K562 (cell line): ENCODE data around the gene ARHGAP9. TPM values are rescaled to one million over a fixed set of nuclear protein-coding genes. Genes with fewer than 3 reads are reported as not detected.

Source experiments
- C11orf30 ChIP-seq: fragments of 450-650 bp; IDR thresholded peaks from 2 replicates; pipeline ENCODE4 v1.6.1; 2016; ENCODE audit warnings: low read depth, mild to moderate bottlenecking
- CREBBP ChIP-seq: IDR thresholded peaks from one replicate; pipeline ENCODE4 v1.6.1; 2012; ENCODE audit warnings: low read depth, mild to moderate bottlenecking, control low read depth, inconsistent platforms, low read length
- DNMT1 ChIP-seq: fragments of 450-650 bp; IDR thresholded peaks from 2 replicates; pipeline ENCODE4 v1.6.1; 2016; ENCODE audit warnings: antibody characterized with exemption, mild to moderate bottlenecking
- EGR1 ChIP-seq: fragments of 450-650 bp; conservative IDR thresholded peaks from 2 replicates; pipeline ENCODE4 v1.6.1; 2017; ENCODE audit warnings: mild to moderate bottlenecking
- FOXP1 ChIP-seq: sonication (generic); formaldehyde crosslinking; IDR thresholded peaks from 2 replicates; pipeline ENCODE4 v1.8.0; 2022; ENCODE audit warnings: mild to moderate bottlenecking, missing genetic modification reagents
- GATAD2A ChIP-seq: fragments of 450-650 bp; IDR thresholded peaks from 2 replicates; pipeline ENCODE4 v1.6.1; 2017
- GTF3C2 ChIP-seq: IDR thresholded peaks from 3 replicates; pipeline ENCODE4 v1.6.1; 2011; ENCODE audit warnings: borderline replicate concordance, mild to moderate bottlenecking, moderate library complexity; ENCODE audit not compliant: insufficient read length; ENCODE audit errors: extremely low read depth
- HDAC1 ChIP-seq, 2 experiments: fragments of 450-650 bp; IDR thresholded peaks; 2 replicates each; pipeline ENCODE4 v1.6.1; 2016 to 2017; ENCODE audit warnings: inconsistent platforms in 1 of 2, mild to moderate bottlenecking in 1 of 2, moderate library complexity in 1 of 2
- HDGF ChIP-seq: fragments of 450-650 bp; IDR thresholded peaks from 2 replicates; pipeline ENCODE4 v1.6.1; 2016
- HLTF ChIP-seq: fragments of 450-650 bp; IDR thresholded peaks from 2 replicates; pipeline ENCODE4 v1.6.1; 2016
- IFI16 ChIP-seq: fragments of 250-450 bp; sonication (Bioruptor Pico); IDR thresholded peaks from 2 replicates; pipeline ENCODE4 v2.1.2; 2022; ENCODE audit warnings: mild to moderate bottlenecking, inconsistent platforms
- MAZ ChIP-seq, 2 experiments: fragments of 450-650 bp in 1 of 2; sonication (generic) in 1 of 2; formaldehyde crosslinking; IDR thresholded peaks in 1 of 2; conservative IDR thresholded peaks in 1 of 2; 2 replicates each; pipeline versions ENCODE4 v1.4.0 to v1.5.0; 2020; ENCODE audit warnings: mild to moderate bottlenecking in 1 of 2, missing genetic modification reagents in 1 of 2
- POLR2G ChIP-seq: fragments of 200-400 bp; formaldehyde crosslinking; IDR thresholded peaks from 2 replicates; pipeline ENCODE4 v1.6.1; 2017; ENCODE audit warnings: low read depth, mild to moderate bottlenecking, antibody characterized with exemption, low read length, moderate library complexity
- PTRF ChIP-seq: fragments of 450-650 bp; IDR thresholded peaks from 2 replicates; pipeline ENCODE4 v1.6.1; 2016; ENCODE audit warnings: mild to moderate bottlenecking, missing genetic modification characterization, missing compliant biosample characterization
- SMAD2 ChIP-seq: fragments of 150-350 bp; IDR thresholded peaks from 2 replicates; pipeline ENCODE4 v1.6.1; 2014; ENCODE audit warnings: low read depth, mild to moderate bottlenecking, low read length
- TGIF2 ChIP-seq: sonication (generic); formaldehyde crosslinking; IDR thresholded peaks from 2 replicates; pipeline ENCODE4 v1.8.1; 2022; ENCODE audit warnings: mild to moderate bottlenecking, missing genetic modification reagents, moderate library complexity
- TSHZ1 ChIP-seq: fragments of 250-450 bp; sonication (Bioruptor Pico); IDR thresholded peaks from 2 replicates; pipeline ENCODE4 v1.4.0; 2020; ENCODE audit warnings: mild to moderate bottlenecking, moderate library complexity
- ZNF217 ChIP-seq: sonication (generic); formaldehyde crosslinking; IDR thresholded peaks from 2 replicates; pipeline ENCODE4 v1.8.0; 2022; ENCODE audit warnings: mild to moderate bottlenecking, missing genetic modification reagents
- polyA plus RNA-seq, 8 experiments: library from polyadenylated mRNA; depleted of rRNA in 4 of 8; stranded (reverse) in 5 of 8; unstranded in 3 of 8; fragments of >200 nt; fragmentation: Nextera tagmentation in 2 of 8; fragmentation: Illumina TruSeq in 1 of 8; extraction: Ambion mirVana in 2 of 8; extraction: Trizol in 1 of 8; gene quantifications; 2 replicates each; pipeline versions ENCODE4 v1.2.1 to v1.2.3, GENCODE V29; 2011 to 2014; ENCODE audit warnings: inconsistent platforms in 1 of 8, missing spikeins in 1 of 8
- total RNA-seq, 7 experiments: library from RNA; depleted of rRNA in 6 of 7; stranded (reverse); fragments of >200 nt in 6 of 7; fragmentation: Illumina TruSeq in 2 of 7; extraction: Trizol in 2 of 7; gene quantifications; 2 replicates each; pipeline versions ENCODE4 v1.2.1 to v1.2.3, GENCODE V29; 2011 to 2021; ENCODE audit warnings: low replicate concordance in 1 of 7
- TF ChIP-seq, protein P1 (sequence below), 2 experiments: IDR thresholded peaks; 2 replicates each; pipeline ENCODE4 v1.6.1; 2011; ENCODE audit warnings: borderline replicate concordance in 1 of 2, control low read depth in 1 of 2, low read depth in 1 of 2, low read length in 1 of 2, mild to moderate bottlenecking in 1 of 2, mixed read lengths in 1 of 2, moderate library complexity in 1 of 2; ENCODE audit not compliant: insufficient read depth in 1 of 2, insufficient read length in 1 of 2, poor library complexity in 1 of 2, severe bottlenecking in 1 of 2; ENCODE audit errors: extremely low read depth in 1 of 2
- TF ChIP-seq, protein P2 (sequence below), 2 experiments: fragments of 250-450 bp in 1 of 2; fragments of 450-650 bp in 1 of 2; sonication (Bioruptor Pico) in 1 of 2; IDR thresholded peaks; 2 replicates each; pipeline versions ENCODE4 v1.6.1 to v1.8.0; 2016 to 2021; ENCODE audit warnings: mild to moderate bottlenecking in 2 of 2, moderate library complexity in 2 of 2, missing compliant biosample characterization in 1 of 2, missing genetic modification characterization in 1 of 2

The ARHGAP9 gene
- total and polyA plus RNA-seq, 9 of the 15 experiments (the other 6 are each of a cell fraction or from before 2014, with no cell fraction given): 1.5 to 10.2 (median 5.1) TPM

DNA sequence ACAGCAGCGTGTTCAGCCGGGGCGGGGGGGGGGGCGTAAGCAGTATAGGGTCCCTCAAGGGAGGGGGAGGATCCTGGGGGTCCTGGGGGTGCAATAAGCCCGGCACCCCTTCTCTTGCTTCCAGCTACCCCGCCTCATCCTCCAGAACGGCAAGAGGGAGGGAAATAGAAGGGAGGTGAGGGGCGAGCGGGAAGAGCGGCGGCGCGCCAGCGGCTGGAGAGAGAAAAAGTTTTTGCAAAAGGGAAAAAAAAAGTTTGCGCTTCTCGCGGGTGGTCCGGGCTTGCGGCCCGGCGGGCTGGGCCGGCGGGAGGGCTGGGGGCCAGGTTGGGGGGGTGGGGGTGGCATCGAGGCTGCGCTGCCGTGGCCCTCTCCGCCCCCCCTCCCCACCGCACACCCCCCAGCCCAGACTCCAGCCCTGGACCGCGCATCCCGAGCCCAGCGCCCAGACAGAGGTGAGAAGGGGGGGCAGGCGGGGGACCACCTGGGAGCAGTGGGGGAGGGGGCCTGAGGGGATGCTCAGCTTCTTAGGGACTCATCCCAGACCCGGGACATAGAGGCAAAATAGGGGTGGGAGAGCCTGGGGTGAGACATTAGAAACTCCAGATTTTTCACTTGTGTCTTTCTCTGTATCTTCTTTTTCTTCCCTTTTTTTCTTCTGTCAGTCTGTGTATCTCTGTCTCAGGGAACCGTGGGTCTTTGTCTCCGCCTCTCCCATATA, 19.8 kb downstream of the ARHGAP9 start, which contains the start of gene GLI1 (continued):
- TF ChIP-seq POLR2G (peak; percentile 17; the same call in 1 of the 2 replicates), HDAC1 (IDR thresholded peaks at IDR 0.05) (no peak; a peak in 2 of 4 replicates), SMAD2 (no peak), TSHZ1 (CRISPR knock-in tag) (no peak), MAZ (CRISPR knock-in tag; conservative IDR thresholded peaks at IDR 0.05 in 1 of 2, IDR thresholded peaks at IDR 0.05 in 1 of 2) (peak in 1 of 2 experiments; percentile 11; a peak in 2 of 4 replicates), CREBBP (no peak), TGIF2 (CRISPR knock-in tag) (no peak), GATAD2A (peak; percentile 29; the same call in 1 of the 2 replicates), GTF3C2 (no peak), DNMT1 (no peak), FOXP1 (no peak), C11orf30 (no peak), EGR1 (peak; percentile 37; the same call in 1 of the 2 replicates), IFI16 (no peak), PTRF (tag) (no peak), HLTF (0 out of 2 replicates have a peak, but pooled peaks have one; percentile 7), HDGF (no peak), ZNF217 (CRISPR knock-in tag) (no peak)
- TF ChIP-seq, protein P1, sequence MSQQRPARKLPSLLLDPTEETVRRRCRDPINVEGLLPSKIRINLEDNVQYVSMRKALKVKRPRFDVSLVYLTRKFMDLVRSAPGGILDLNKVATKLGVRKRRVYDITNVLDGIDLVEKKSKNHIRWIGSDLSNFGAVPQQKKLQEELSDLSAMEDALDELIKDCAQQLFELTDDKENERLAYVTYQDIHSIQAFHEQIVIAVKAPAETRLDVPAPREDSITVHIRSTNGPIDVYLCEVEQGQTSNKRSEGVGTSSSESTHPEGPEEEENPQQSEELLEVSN (IDR thresholded peaks at IDR 0.05; ENCODE audit: borderline replicate concordance in 1 of 2, extremely low read depth in 1 of 2, insufficient read depth in 1 of 2, insufficient read length in 1 of 2, low read depth in 1 of 2, low read length in 1 of 2, poor library complexity in 1 of 2, severe bottlenecking in 1 of 2): peak in 1 of 2 experiments; percentile 68
- TF ChIP-seq, protein P2, sequence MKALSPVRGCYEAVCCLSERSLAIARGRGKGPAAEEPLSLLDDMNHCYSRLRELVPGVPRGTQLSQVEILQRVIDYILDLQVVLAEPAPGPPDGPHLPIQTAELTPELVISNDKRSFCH (CRISPR knock-in tag; IDR thresholded peaks at IDR 0.05): no peak
- TF ChIP-seq, protein P2 (tag; IDR thresholded peaks at IDR 0.05): no peak
